ENCODE data around the gene TBATA. TPM values are rescaled to one million over a fixed set of nuclear protein-coding genes. Genes with fewer than 3 reads are reported as not detected.

TBATA gene
- total RNA-seq, 3 donors from 2014 or later = not detected

DNA sequence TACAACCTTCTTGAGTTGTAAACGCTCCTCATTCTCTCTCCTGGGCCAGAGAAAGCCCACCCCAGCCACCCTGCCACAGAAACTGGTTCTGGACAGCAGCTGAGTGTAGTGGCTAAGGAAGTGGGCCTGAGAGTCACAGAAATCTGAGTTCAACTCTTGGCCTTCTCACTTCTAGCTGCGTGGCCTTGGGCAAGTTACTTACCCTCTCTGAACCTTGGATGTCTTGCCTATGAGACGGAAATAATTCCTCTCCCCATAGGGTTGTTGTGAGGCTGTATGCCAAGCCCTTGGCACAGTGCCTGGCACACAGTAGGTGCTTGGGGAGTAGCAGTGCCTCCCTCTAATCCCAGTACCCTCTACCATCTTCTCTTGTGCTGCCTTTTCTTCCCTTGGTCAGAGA is 61.4 kb downstream of the TBATA start:
- no peak for DNase-seq (ENCODE audit: low spot score in 2 of 2)
- intact Hi-C loops (cut with DNase I; ENCODE audit: low total_unique reads) = no loop called here
- Histone ChIP-seq H3K4me3 (no peak overlapping the region), H3K36me3 (no peaks in the 10 kb centered on the region), H3K27me3 (peaks cover 0 to 3% of the 10 kb centered on the region in 2 donors), H3K27ac (no peak overlapping the region), H3K4me1 (no peaks in the 10 kb centered on the region), H3K9me3 (no peaks in the 10 kb centered on the region)
- TF ChIP-seq CTCF (IDR thresholded peaks at IDR 0.05) = no peak
- no peak for TF ChIP-seq POLR2AphosphoS5 (IDR thresholded peaks at IDR 0.05)
- no peak for TF ChIP-seq POLR2A (IDR thresholded peaks at IDR 0.05)

DNA sequence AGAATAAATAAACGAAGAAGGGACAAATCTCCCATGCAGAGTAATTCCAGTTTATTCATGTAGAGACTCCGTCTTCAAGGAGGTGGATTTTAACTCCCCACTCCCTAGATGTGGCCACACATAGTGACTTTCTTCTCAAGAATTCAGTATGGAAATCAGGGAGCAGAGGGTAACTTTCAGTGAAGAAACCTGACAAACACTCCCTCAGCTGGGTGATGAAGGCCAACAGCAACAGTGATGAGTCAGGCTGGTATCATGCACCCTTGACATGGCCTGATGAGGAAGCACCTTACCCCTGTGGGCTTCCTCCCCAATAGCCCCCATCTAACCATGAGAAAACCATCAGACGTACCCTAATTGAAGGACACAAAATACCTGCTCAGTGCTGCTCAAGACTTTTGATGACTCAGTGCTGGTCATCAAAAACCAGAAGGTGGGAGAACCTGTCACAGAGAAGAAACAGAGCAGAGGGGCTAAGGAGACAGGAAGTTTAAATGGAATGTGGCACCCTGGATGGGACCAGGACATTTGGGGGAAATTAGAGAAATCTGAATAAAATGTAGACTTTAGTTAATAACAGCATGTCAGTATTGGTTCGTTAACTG is 62.3 kb downstream of the TBATA start:
- no peak for DNase-seq (ENCODE audit: low spot score in 2 of 2)
- no peaks in the 10 kb centered on the region for H3K36me3 ChIP-seq
- H3K4me1 ChIP-seq = no peaks in the 10 kb centered on the region
- TF ChIP-seq POLR2AphosphoS5 (IDR thresholded peaks at IDR 0.05) (no peak), POLR2A (IDR thresholded peaks at IDR 0.05) (no peak), CTCF (IDR thresholded peaks at IDR 0.05) (no peak)
- no peak overlapping the region for H3K4me3 ChIP-seq
- intact Hi-C loops (cut with DNase I; ENCODE audit: low total_unique reads) = no loop called here
- no peaks in the 10 kb centered on the region for H3K9me3 ChIP-seq
- no peak overlapping the region for H3K27ac ChIP-seq
- peaks cover 0 to 3% of the 10 kb centered on the region in 2 donors for H3K27me3 ChIP-seq

Other genes starting within 250 kb of the TBATA start
- 1 to 10 TPM; 2.2 to 4.3 (median 2.2) TPM for gene PRF1, start 182.6 kb downstream of the TBATA start, total RNA-seq
- under 1 TPM; under 0.01 to 0.15 (median under 0.01) TPM for gene ADAMTS14, start 112.9 kb downstream of the TBATA start, total RNA-seq
- gene SGPL1, start 30.6 kb upstream of the TBATA start, total RNA-seq = 10 to 100 TPM; 31.0 to 52.2 (median 36.4) TPM
- gene PCBD1, start 103.2 kb upstream of the TBATA start, total RNA-seq = 10 to 100 TPM; 52.4 to 93.9 (median 66.6) TPM